PFSK-1 (cell line): ENCODE results near the gene CRLF2.

Experiments used
- POLR2AphosphoS5 ChIP-seq: IDR thresholded peaks from 2 replicates; pipeline ENCODE4 v1.6.1; 2012; ENCODE audit warnings: low read depth, mild to moderate bottlenecking, control low read depth, low read length, moderate library complexity
- REST ChIP-seq, 2 experiments: IDR thresholded peaks; 2 replicates each; pipeline versions ENCODE4 v1.6.1 to v1.8.0; 2011 to 2012; ENCODE audit warnings: low read depth in 2 of 2, low read length in 2 of 2, control low read depth in 1 of 2, inconsistent platforms in 1 of 2, mild to moderate bottlenecking in 1 of 2, moderate library complexity in 1 of 2; ENCODE audit not compliant: insufficient read depth in 1 of 2
- SIN3A ChIP-seq: IDR thresholded peaks from 2 replicates; pipeline ENCODE4 v1.6.1; 2012; ENCODE audit warnings: mild to moderate bottlenecking, low read length, moderate library complexity, borderline replicate concordance; ENCODE audit not compliant: insufficient read depth

GRCh38 chrX:1185561-1185960, 26.9 kb downstream of the CRLF2 start:
- TF ChIP-seq POLR2AphosphoS5 (no peak), REST (IDR thresholded peaks at IDR 0.05; ENCODE audit: insufficient read depth in 1 of 2, low read depth in 2 of 2, low read length in 2 of 2) (no peak), SIN3A (no peak)
